ENCODE measurements around the gene NSUN4. TPM values are rescaled to one million over a fixed set of nuclear protein-coding genes. Genes with fewer than 3 reads are reported as not detected.

Gene NSUN4
- total and polyA plus RNA-seq, 2 of the 13 experiments (the other 11 are each of a cell fraction or from before 2014, with no cell fraction given) = 21.5 to 23.5 TPM

DNA sequence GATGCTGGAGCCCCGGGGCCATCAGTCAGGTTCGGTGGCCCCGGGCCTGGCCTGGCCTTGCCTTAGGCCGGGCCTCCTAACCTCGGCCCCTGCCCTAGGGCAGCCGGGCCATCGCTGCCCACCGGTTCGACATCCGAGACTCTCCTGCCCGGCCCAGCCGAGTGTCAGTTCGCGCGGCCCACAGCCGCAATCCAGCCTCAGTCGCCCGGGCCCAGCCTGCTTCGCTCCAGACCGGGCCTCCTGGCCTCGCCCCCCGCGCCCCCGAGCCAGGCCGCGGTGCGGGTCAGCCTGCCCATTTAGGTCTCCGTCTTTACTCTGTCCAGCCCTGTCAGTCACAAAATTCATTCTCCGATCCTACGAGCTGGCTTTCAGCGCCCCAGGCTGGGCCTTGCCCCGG lies 38.0 kb upstream of the NSUN4 start (continued):
- TF ChIP-seq ZNF615 (CRISPR knock-in tag; IDR thresholded peaks at IDR 0.05; ENCODE audit: borderline replicate concordance) (no peak), ADNP (CRISPR knock-in tag; IDR thresholded peaks at IDR 0.05) (no peak), HOXA3 (CRISPR knock-in tag; IDR thresholded peaks at IDR 0.05) (no peak), ARNT (IDR thresholded peaks at IDR 0.05) (no peak), AGO1 (IDR thresholded peaks at IDR 0.05; ENCODE audit: low read depth, low read length, poor library complexity, severe bottlenecking) (peak; percentile 32), ZNF703 (CRISPR knock-in tag; IDR thresholded peaks at IDR 0.05; ENCODE audit: borderline replicate concordance) (0 out of 2 replicates have a peak, but pooled peaks have one; percentile 19), ZBTB3 (CRISPR knock-in tag; IDR thresholded peaks at IDR 0.05; ENCODE audit: borderline replicate concordance, low read depth) (no peak)
- TF ChIP-seq, protein P1, sequence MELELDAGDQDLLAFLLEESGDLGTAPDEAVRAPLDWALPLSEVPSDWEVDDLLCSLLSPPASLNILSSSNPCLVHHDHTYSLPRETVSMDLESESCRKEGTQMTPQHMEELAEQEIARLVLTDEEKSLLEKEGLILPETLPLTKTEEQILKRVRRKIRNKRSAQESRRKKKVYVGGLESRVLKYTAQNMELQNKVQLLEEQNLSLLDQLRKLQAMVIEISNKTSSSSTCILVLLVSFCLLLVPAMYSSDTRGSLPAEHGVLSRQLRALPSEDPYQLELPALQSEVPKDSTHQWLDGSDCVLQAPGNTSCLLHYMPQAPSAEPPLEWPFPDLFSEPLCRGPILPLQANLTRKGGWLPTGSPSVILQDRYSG (CRISPR knock-in tag; IDR thresholded peaks at IDR 0.05) = 0 out of 2 replicates have a peak, but pooled peaks have one; percentile 6
- TF ChIP-seq, protein P2, sequence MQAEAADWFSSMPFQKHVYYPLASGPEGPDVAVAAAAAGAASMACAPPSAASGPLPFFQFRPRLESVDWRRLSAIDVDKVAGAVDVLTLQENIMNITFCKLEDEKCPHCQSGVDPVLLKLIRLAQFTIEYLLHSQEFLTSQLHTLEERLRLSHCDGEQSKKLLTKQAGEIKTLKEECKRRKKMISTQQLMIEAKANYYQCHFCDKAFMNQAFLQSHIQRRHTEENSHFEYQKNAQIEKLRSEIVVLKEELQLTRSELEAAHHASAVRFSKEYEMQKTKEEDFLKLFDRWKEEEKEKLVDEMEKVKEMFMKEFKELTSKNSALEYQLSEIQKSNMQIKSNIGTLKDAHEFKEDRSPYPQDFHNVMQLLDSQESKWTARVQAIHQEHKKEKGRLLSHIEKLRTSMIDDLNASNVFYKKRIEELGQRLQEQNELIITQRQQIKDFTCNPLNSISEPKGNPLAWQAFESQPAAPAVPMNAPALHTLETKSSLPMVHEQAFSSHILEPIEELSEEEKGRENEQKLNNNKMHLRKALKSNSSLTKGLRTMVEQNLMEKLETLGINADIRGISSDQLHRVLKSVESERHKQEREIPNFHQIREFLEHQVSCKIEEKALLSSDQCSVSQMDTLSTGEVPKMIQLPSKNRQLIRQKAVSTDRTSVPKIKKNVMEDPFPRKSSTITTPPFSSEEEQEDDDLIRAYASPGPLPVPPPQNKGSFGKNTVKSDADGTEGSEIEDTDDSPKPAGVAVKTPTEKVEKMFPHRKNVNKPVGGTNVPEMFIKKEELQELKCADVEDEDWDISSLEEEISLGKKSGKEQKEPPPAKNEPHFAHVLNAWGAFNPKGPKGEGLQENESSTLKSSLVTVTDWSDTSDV (CRISPR knock-in tag; IDR thresholded peaks at IDR 0.05) = no peak
- TF ChIP-seq, protein P3, sequence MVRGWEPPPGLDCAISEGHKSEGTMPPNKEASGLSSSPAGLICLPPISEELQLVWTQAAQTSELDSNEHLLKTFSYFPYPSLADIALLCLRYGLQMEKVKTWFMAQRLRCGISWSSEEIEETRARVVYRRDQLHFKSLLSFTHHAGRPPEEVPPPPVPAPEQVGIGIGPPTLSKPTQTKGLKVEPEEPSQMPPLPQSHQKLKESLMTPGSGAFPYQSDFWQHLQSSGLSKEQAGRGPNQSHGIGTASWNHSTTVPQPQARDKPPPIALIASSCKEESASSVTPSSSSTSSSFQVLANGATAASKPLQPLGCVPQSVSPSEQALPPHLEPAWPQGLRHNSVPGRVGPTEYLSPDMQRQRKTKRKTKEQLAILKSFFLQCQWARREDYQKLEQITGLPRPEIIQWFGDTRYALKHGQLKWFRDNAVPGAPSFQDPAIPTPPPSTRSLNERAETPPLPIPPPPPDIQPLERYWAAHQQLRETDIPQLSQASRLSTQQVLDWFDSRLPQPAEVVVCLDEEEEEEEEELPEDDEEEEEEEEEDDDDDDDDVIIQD (CRISPR knock-in tag; IDR thresholded peaks at IDR 0.05; ENCODE audit: low read depth) = no peak
- TF ChIP-seq, protein P4, sequence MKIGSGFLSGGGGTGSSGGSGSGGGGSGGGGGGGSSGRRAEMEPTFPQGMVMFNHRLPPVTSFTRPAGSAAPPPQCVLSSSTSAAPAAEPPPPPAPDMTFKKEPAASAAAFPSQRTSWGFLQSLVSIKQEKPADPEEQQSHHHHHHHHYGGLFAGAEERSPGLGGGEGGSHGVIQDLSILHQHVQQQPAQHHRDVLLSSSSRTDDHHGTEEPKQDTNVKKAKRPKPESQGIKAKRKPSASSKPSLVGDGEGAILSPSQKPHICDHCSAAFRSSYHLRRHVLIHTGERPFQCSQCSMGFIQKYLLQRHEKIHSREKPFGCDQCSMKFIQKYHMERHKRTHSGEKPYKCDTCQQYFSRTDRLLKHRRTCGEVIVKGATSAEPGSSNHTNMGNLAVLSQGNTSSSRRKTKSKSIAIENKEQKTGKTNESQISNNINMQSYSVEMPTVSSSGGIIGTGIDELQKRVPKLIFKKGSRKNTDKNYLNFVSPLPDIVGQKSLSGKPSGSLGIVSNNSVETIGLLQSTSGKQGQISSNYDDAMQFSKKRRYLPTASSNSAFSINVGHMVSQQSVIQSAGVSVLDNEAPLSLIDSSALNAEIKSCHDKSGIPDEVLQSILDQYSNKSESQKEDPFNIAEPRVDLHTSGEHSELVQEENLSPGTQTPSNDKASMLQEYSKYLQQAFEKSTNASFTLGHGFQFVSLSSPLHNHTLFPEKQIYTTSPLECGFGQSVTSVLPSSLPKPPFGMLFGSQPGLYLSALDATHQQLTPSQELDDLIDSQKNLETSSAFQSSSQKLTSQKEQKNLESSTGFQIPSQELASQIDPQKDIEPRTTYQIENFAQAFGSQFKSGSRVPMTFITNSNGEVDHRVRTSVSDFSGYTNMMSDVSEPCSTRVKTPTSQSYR (CRISPR knock-in tag; IDR thresholded peaks at IDR 0.05; ENCODE audit: borderline replicate concordance) = no peak
- TF ChIP-seq, protein P5, sequence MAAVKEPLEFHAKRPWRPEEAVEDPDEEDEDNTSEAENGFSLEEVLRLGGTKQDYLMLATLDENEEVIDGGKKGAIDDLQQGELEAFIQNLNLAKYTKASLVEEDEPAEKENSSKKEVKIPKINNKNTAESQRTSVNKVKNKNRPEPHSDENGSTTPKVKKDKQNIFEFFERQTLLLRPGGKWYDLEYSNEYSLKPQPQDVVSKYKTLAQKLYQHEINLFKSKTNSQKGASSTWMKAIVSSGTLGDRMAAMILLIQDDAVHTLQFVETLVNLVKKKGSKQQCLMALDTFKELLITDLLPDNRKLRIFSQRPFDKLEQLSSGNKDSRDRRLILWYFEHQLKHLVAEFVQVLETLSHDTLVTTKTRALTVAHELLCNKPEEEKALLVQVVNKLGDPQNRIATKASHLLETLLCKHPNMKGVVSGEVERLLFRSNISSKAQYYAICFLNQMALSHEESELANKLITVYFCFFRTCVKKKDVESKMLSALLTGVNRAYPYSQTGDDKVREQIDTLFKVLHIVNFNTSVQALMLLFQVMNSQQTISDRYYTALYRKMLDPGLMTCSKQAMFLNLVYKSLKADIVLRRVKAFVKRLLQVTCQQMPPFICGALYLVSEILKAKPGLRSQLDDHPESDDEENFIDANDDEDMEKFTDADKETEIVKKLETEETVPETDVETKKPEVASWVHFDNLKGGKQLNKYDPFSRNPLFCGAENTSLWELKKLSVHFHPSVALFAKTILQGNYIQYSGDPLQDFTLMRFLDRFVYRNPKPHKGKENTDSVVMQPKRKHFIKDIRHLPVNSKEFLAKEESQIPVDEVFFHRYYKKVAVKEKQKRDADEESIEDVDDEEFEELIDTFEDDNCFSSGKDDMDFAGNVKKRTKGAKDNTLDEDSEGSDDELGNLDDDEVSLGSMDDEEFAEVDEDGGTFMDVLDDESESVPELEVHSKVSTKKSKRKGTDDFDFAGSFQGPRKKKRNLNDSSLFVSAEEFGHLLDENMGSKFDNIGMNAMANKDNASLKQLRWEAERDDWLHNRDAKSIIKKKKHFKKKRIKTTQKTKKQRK (IDR thresholded peaks at IDR 0.05; ENCODE audit: low read length) = no peak
- TF ChIP-seq, protein P6, sequence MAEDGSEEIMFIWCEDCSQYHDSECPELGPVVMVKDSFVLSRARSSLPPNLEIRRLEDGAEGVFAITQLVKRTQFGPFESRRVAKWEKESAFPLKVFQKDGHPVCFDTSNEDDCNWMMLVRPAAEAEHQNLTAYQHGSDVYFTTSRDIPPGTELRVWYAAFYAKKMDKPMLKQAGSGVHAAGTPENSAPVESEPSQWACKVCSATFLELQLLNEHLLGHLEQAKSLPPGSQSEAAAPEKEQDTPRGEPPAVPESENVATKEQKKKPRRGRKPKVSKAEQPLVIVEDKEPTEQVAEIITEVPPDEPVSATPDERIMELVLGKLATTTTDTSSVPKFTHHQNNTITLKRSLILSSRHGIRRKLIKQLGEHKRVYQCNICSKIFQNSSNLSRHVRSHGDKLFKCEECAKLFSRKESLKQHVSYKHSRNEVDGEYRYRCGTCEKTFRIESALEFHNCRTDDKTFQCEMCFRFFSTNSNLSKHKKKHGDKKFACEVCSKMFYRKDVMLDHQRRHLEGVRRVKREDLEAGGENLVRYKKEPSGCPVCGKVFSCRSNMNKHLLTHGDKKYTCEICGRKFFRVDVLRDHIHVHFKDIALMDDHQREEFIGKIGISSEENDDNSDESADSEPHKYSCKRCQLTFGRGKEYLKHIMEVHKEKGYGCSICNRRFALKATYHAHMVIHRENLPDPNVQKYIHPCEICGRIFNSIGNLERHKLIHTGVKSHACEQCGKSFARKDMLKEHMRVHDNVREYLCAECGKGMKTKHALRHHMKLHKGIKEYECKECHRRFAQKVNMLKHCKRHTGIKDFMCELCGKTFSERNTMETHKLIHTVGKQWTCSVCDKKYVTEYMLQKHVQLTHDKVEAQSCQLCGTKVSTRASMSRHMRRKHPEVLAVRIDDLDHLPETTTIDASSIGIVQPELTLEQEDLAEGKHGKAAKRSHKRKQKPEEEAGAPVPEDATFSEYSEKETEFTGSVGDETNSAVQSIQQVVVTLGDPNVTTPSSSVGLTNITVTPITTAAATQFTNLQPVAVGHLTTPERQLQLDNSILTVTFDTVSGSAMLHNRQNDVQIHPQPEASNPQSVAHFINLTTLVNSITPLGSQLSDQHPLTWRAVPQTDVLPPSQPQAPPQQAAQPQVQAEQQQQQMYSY (CRISPR knock-in tag; IDR thresholded peaks at IDR 0.05) = no peak; the same call in 1 of the 2 replicates

Measured in HepG2 (cell line).